Endothelial cell of umbilical vein (primary cell): ENCODE measurements around the gene CD226.

Experiments
- MAX ChIP-seq: IDR thresholded peaks from 2 replicates; pipeline ENCODE4 v1.6.1; 2011; ENCODE audit not compliant: insufficient read depth, insufficient read length
- POLR2A ChIP-seq: IDR thresholded peaks from 2 replicates; pipeline ENCODE4 v1.6.1; 2012; ENCODE audit warnings: low read depth, mild to moderate bottlenecking, control low read depth, low read length
- TF ChIP-seq, protein P1 (sequence below), 2 donors: IDR thresholded peaks; 1 replicate in 1 of 2; 2 replicates in 1 of 2; pipeline ENCODE4 v1.5.1; 2011; ENCODE audit warnings: low read length in 2 of 2, mild to moderate bottlenecking in 2 of 2, moderate library complexity in 2 of 2, control low read depth in 1 of 2, inconsistent platforms in 1 of 2, low read depth in 1 of 2; ENCODE audit not compliant: insufficient read depth in 1 of 2; ENCODE audit errors: extremely low read depth in 1 of 2

DNA sequence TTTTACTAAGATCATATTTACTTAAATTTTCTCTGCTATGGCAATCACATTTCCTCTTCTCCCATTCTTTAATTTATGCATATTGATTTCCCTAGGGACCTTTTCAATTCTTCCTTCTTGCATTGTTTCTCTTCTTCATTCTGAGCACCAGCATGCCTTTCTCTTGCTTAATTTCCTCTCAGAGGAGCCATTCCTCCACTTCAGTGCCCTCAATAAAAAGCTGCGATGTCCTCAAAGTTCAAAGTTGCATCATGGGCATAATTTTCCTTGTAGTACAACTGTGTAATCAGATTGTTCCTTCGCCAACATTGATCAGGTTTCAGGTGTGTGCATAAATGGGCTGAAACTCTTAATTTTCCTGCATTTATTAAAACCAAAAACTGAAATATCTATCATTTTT lies 21.8 kb upstream of the CD226 start:
- TF ChIP-seq, protein P1, sequence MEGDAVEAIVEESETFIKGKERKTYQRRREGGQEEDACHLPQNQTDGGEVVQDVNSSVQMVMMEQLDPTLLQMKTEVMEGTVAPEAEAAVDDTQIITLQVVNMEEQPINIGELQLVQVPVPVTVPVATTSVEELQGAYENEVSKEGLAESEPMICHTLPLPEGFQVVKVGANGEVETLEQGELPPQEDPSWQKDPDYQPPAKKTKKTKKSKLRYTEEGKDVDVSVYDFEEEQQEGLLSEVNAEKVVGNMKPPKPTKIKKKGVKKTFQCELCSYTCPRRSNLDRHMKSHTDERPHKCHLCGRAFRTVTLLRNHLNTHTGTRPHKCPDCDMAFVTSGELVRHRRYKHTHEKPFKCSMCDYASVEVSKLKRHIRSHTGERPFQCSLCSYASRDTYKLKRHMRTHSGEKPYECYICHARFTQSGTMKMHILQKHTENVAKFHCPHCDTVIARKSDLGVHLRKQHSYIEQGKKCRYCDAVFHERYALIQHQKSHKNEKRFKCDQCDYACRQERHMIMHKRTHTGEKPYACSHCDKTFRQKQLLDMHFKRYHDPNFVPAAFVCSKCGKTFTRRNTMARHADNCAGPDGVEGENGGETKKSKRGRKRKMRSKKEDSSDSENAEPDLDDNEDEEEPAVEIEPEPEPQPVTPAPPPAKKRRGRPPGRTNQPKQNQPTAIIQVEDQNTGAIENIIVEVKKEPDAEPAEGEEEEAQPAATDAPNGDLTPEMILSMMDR (IDR thresholded peaks at IDR 0.05; ENCODE audit: extremely low read depth in 1 of 2, insufficient read depth in 1 of 2, low read depth in 1 of 2, low read length in 2 of 2): no peak
- TF ChIP-seq MAX: no peak
- no peak for TF ChIP-seq POLR2A
